NB4 (cell line): ENCODE data around the gene CCDC134.

Experiments
- MYC ChIP-seq: IDR thresholded peaks from 2 replicates; pipeline ENCODE4 v1.6.1; 2011; ENCODE audit warnings: low read depth, low read length
- POLR2A ChIP-seq: IDR thresholded peaks from 2 replicates; pipeline ENCODE4 v1.6.1; 2011; ENCODE audit warnings: mild to moderate bottlenecking; ENCODE audit not compliant: insufficient read length; ENCODE audit errors: extremely low read depth
- TF ChIP-seq, protein P1 (sequence below): IDR thresholded peaks from one replicate; pipeline ENCODE4 v1.5.1; 2012; ENCODE audit warnings: low read depth, low read length
- TF ChIP-seq, protein P2 (sequence below): IDR thresholded peaks from 2 replicates; pipeline ENCODE4 v1.6.1; 2011; ENCODE audit warnings: low read depth, low read length

DNA sequence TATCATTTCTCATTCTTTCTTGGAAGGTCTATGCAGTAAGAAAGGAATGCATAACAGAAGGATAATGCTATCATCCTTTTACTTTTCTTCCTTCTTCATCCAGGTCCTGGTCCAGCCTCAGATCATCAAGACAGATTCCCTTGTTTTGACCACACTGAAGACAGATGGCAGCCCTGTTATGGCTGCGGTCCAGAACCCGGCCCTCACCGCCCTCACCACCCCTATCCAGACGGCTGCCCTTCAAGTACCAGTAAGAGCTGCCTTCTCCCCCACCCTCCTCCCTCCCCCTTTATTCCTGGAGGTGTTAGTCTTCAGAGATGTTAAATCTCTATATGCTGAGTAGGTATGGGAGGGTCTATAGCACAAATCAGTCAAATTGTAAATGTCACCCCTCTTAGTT is 70.3 kb downstream of the CCDC134 start:
- TF ChIP-seq, protein P1, sequence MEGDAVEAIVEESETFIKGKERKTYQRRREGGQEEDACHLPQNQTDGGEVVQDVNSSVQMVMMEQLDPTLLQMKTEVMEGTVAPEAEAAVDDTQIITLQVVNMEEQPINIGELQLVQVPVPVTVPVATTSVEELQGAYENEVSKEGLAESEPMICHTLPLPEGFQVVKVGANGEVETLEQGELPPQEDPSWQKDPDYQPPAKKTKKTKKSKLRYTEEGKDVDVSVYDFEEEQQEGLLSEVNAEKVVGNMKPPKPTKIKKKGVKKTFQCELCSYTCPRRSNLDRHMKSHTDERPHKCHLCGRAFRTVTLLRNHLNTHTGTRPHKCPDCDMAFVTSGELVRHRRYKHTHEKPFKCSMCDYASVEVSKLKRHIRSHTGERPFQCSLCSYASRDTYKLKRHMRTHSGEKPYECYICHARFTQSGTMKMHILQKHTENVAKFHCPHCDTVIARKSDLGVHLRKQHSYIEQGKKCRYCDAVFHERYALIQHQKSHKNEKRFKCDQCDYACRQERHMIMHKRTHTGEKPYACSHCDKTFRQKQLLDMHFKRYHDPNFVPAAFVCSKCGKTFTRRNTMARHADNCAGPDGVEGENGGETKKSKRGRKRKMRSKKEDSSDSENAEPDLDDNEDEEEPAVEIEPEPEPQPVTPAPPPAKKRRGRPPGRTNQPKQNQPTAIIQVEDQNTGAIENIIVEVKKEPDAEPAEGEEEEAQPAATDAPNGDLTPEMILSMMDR: no peak
- TF ChIP-seq MYC: no peak
- no peak for TF ChIP-seq POLR2A
- TF ChIP-seq, protein P2, sequence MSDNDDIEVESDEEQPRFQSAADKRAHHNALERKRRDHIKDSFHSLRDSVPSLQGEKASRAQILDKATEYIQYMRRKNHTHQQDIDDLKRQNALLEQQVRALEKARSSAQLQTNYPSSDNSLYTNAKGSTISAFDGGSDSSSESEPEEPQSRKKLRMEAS: no peak
